Measurements from ENCODE around the gene TGFBR3.

DNA sequence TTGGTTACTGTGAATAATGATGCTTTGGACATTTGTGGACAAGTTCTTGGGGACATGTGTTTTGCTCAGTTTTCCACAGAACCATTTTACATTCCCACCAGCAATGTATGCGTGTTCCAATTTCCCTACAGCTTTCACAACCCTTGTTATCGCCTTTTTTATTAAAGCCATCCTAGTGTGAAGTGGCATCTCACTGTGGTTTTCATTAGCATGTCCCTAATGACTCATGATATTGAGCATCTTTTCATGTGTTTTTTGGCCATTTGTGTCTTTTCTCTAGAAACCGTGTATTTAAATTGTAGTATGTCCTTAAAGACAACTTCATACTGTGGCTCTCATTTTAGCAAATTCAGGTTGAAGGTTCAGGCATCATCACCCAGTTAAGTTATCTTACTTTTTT lies 132.1 kb downstream of the TGFBR3 start:
- TF ChIP-seq, protein P1, sequence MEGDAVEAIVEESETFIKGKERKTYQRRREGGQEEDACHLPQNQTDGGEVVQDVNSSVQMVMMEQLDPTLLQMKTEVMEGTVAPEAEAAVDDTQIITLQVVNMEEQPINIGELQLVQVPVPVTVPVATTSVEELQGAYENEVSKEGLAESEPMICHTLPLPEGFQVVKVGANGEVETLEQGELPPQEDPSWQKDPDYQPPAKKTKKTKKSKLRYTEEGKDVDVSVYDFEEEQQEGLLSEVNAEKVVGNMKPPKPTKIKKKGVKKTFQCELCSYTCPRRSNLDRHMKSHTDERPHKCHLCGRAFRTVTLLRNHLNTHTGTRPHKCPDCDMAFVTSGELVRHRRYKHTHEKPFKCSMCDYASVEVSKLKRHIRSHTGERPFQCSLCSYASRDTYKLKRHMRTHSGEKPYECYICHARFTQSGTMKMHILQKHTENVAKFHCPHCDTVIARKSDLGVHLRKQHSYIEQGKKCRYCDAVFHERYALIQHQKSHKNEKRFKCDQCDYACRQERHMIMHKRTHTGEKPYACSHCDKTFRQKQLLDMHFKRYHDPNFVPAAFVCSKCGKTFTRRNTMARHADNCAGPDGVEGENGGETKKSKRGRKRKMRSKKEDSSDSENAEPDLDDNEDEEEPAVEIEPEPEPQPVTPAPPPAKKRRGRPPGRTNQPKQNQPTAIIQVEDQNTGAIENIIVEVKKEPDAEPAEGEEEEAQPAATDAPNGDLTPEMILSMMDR (IDR thresholded peaks at IDR 0.05) = no peak
- no peak for TF ChIP-seq POLR2A (IDR thresholded peaks at IDR 0.05)

All from Peyer's patch (tissue), 4 donors.